Activated naive CD8-positive, alpha-beta T cell treated with anti-CD3 and anti-CD28 coated beads, Interleukin-2, amount 10 ng/mL, durations not matched to agents 7 days and 5 days (primary cell): ENCODE measurements around the gene NBEA. TPM values are rescaled to one million over a fixed set of nuclear protein-coding genes. Genes with fewer than 3 reads are reported as not detected.

ENCODE experiments used
- ATAC-seq: fragments of 150-1000 bp; cut with Tn5 transposase; one replicate; pipeline ENCODE4 v1.10.0; 2021; ENCODE audit warnings: low read depth, moderate library complexity
- POLR2A ChIA-PET: fragments of 350-600 bp; sonication (Branson Sonifier 250); formaldehyde crosslinking; loops from one replicate; lab custom pipeline; 2021; ENCODE audit warnings: antibody characterized with exemption; lab: Charles Lee
- DNase-seq: peaks from one replicate; pipeline ENCODE4 v3.0.0; 2021
- H3K27ac Mint-ChIP-seq: one replicate; pipeline ENCODE4 v1.8.0; 2022; ENCODE audit warnings: mild to moderate bottlenecking, mixed read lengths
- H3K27me3 Mint-ChIP-seq: one replicate; pipeline ENCODE4 v1.8.0; 2022; ENCODE audit warnings: mild to moderate bottlenecking, moderate library complexity, mixed read lengths
- H3K36me3 Mint-ChIP-seq: one replicate; pipeline ENCODE4 v1.8.0; 2021; ENCODE audit warnings: mild to moderate bottlenecking, mixed read lengths
- H3K4me1 Mint-ChIP-seq: one replicate; pipeline ENCODE4 v1.8.0; 2021; ENCODE audit warnings: mixed read lengths
- H3K4me3 Mint-ChIP-seq: one replicate; pipeline ENCODE4 v1.8.0; 2022; ENCODE audit warnings: mild to moderate bottlenecking, moderate library complexity, mixed read lengths
- H3K9me3 Mint-ChIP-seq: one replicate; pipeline ENCODE4 v1.8.0; 2021; ENCODE audit warnings: mixed read lengths
- total RNA-seq, 2 experiments: library from RNA; stranded (reverse); gene quantifications; one replicate each; pipeline ENCODE4 v1.2.3, GENCODE V29; 2021

NBEA gene
- total RNA-seq, 2 experiments from 2014 or later = 0.60 to 1.1 TPM

DNA sequence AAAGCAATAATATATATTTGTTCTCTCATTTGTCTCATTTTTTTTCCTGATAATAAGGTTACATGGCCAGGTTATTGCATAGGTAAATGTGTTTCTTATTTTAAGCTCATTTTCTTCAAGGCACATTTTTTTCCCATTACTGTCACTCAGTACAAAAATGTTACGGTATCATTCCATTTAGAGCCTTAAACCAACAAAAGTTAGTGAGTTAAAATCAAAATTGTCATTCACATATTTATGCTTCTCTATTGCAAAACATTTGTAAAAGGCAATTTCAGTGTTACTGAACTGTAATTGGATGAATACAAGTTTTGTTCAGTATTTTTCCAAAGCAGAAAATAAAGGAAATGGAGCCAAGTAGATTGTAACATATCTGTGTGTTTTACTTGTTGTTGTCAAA lies 652.0 kb downstream of the NBEA start:
- ATAC-seq = no peak
- POLR2A ChIA-PET = interaction anchor here (0.7 kb wide), 1 partner anchor 1370 kb away, joined by 3 read pairs; no protein-coding TSS in a partner anchor
- no peak for DNase-seq
- no peaks in the 10 kb centered on the region for H3K9me3 Mint-ChIP-seq
- no peaks in the 10 kb centered on the region for H3K27me3 Mint-ChIP-seq
- no peaks in the 10 kb centered on the region for H3K4me1 Mint-ChIP-seq
- no peak overlapping the region for H3K4me3 Mint-ChIP-seq
- no peak overlapping the region for H3K27ac Mint-ChIP-seq
- H3K36me3 Mint-ChIP-seq = no peaks in the 10 kb centered on the region

DNA sequence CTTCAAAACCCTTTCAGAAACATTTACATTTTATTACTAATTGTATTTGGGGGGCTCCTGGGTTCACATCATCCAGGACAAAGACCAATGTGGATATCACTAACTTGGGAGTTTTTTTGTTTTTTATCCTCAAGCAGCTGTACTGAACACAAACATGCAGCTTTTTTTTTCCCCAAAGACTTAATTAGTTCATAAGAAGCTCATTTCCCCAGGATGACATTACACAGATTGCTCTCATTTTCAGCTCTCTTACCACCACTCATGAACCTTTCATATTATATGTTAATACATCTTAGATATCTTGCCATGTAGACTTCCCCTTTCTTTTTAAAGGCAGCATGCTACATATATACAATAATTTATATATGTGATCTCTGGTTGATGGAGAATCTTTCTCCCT lies 653.1 kb downstream of the NBEA start:
- no peak for ATAC-seq
- H3K36me3 Mint-ChIP-seq = no peaks in the 10 kb centered on the region
- no peak overlapping the region for H3K4me3 Mint-ChIP-seq
- no peak for DNase-seq
- POLR2A ChIA-PET = no interaction called here
- no peak overlapping the region for H3K27ac Mint-ChIP-seq
- H3K4me1 Mint-ChIP-seq = no peaks in the 10 kb centered on the region
- no peaks in the 10 kb centered on the region for H3K27me3 Mint-ChIP-seq
- H3K9me3 Mint-ChIP-seq = no peaks in the 10 kb centered on the region

DNA sequence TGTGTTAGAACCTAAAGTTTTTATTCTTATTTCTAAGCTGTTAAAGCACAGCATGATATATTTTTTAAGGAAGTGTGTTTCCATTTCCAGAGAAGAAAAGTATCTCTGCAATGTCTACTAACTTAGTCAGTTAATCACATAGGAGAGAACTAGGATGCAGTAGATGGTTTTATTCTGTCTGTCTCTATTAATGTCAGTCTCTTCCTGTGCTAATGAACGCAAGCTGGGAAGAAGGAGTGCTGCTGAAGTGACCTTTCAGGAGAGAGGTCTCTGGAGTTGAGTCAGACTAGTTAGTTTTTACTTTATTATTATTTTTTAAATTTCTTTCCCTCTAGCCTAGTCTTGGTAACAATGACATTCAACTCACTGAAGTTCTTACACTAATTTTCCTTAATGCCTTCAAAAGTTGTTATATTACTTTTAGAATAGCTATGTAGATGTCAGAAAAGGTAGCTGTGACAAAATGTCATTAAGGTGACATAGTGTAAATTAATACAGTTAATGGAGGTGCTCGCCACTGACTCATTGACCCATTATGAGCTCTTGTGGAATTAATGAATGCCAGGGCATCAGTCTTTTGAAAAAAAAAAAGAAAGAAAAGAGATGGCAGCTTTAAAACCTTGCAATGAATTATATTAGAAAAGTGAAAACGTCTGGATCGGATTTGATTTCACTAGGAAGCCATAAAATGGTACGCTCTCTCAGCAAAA lies 654.4 kb downstream of the NBEA start:
- Mint-ChIP-seq H3K27me3 (no peaks in the 10 kb centered on the region), H3K4me3 (no peak overlapping the region), H3K9me3 (no peaks in the 10 kb centered on the region), H3K4me1 (no peaks in the 10 kb centered on the region), H3K36me3 (no peaks in the 10 kb centered on the region), H3K27ac (no peak overlapping the region)
- POLR2A ChIA-PET = no interaction called here
- no peak for ATAC-seq
- DNase-seq = no peak

DNA sequence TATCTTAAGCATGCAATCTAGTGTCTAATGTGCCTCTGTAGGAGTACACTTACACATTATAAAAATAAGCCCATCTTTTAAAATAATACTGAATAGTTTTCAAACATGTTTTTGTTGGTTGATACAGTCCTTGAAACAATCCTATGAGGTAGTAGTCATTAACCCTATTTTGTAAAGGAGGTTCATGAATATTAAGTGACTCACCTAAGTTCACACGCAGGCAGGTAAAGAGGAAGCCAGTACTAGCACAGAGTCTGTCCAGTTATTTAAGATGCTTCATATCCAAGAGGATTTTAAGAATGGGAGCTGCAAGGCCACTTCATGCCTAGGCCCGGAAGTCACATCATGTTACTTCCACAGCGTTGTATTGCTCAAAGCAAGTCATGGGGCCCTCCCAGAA lies 655.4 kb downstream of the NBEA start:
- H3K9me3 Mint-ChIP-seq = no peaks in the 10 kb centered on the region
- POLR2A ChIA-PET = no interaction called here

DNA sequence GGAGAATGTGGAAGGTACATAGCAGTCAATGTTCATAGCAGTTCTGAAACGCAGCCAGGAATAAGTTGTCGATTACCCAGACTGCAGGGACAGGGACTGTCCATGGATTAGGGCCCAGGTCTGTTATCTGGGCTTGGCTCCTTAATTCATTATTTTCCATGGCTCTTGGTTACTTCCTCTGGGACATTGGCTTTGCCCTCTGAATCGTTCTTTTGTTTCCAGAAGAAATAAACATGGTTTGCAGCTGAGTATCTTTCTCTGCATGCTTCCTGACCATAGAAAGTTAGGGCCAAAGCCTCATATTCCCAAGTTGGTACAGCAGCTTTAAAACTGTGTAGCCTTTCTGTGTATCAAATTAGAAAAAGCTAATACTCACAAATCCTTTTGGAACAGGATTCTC lies 656.2 kb downstream of the NBEA start:
- ATAC-seq = no peak
- no peaks in the 10 kb centered on the region for H3K9me3 Mint-ChIP-seq
- no peaks in the 10 kb centered on the region for H3K4me1 Mint-ChIP-seq
- H3K36me3 Mint-ChIP-seq = no peaks in the 10 kb centered on the region
- H3K27me3 Mint-ChIP-seq = no peaks in the 10 kb centered on the region
- DNase-seq = no peak
- POLR2A ChIA-PET = no interaction called here
- no peak overlapping the region for H3K27ac Mint-ChIP-seq
- H3K4me3 Mint-ChIP-seq = no peak overlapping the region

More for the DNA sequence above, 655.4 kb downstream of the NBEA start:
- Mint-ChIP-seq H3K36me3 (no peaks in the 10 kb centered on the region), H3K27ac (no peak overlapping the region), H3K4me1 (no peaks in the 10 kb centered on the region), H3K4me3 (no peak overlapping the region), H3K27me3 (no peaks in the 10 kb centered on the region)
- ATAC-seq (no peak), DNase-seq (no peak)

DNA sequence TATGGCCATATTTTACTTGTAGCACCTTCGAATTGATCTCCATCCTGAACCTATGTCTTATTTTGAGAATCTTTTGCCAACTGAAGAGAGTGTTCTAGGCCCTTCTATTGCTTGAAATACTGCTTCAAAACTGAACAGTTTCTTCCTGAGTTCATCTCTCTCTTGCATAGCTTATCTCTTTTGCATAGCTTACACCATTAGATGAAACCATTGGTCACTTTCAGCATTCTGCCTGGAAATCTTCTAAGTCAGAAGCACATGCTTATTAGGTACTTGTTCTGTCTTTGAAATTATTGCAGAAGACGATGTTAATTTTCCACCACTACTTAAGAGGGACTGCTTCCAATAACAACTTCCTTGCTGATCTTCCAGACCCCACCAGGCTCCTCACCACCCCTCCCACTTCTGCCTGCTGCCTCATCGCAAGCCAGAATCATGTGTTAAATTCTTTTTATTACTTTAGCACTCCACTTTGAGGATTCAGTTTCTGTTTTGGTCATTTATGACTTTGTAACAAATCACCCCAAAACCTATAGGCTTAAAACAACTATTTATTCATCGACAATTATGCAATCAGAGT lies 656.8 kb downstream of the NBEA start:
- DNase-seq (no peak), ATAC-seq (no peak)
- no peak overlapping the region for H3K4me3 Mint-ChIP-seq
- no peaks in the 10 kb centered on the region for H3K9me3 Mint-ChIP-seq
- H3K27ac Mint-ChIP-seq = no peak overlapping the region
- H3K4me1 Mint-ChIP-seq = no peaks in the 10 kb centered on the region
- POLR2A ChIA-PET = no interaction called here
- H3K27me3 Mint-ChIP-seq = no peaks in the 10 kb centered on the region
- no peaks in the 10 kb centered on the region for H3K36me3 Mint-ChIP-seq

DNA sequence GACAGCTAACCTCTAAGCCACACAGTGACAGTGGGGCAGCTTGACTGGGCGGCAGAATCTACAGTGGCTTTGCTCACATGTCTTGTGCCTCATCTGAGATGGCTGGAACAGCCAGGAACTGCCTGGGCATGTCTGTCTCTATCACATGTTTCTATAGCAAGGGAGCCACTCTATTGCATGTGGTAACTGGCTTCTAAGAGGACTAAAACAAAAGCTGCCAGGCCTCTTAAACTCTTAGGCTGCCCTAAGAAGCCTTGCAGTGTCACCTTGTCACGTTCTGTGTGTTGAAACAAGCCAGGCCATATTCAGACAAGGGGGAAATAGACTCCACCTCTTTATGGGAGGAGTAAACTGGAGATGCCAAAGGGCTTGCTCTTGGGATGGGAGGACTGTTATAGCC lies 657.3 kb downstream of the NBEA start:
- ATAC-seq (no peak), DNase-seq (no peak)
- POLR2A ChIA-PET = no interaction called here
- H3K27me3 Mint-ChIP-seq = no peaks in the 10 kb centered on the region
- no peak overlapping the region for H3K27ac Mint-ChIP-seq
- no peaks in the 10 kb centered on the region for H3K4me1 Mint-ChIP-seq
- H3K36me3 Mint-ChIP-seq = no peaks in the 10 kb centered on the region
- H3K9me3 Mint-ChIP-seq = no peaks in the 10 kb centered on the region
- H3K4me3 Mint-ChIP-seq = no peak overlapping the region

DNA sequence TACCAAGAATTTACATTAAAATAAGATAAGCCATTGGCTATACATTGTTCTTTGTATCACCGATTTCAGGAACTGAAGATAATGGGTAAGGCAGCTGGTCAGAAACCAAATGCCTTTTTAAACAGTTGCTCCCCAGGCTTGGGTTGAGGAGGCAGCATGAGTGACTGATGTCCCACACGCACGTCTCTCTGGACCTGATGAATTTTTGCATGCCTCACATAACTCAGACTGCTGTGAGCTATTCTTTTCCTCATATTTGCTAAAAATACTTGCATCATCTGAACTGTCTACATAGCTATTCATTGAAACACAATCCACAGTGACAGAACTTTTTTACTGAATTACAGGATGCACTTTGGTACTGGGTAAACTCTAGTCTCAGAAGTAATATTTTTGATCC lies 658.1 kb downstream of the NBEA start:
- ATAC-seq (no peak), DNase-seq (no peak)
- POLR2A ChIA-PET = no interaction called here
- no peaks in the 10 kb centered on the region for H3K36me3 Mint-ChIP-seq
- H3K9me3 Mint-ChIP-seq = no peaks in the 10 kb centered on the region
- H3K4me3 Mint-ChIP-seq = no peak overlapping the region
- no peaks in the 10 kb centered on the region for H3K27me3 Mint-ChIP-seq
- no peaks in the 10 kb centered on the region for H3K4me1 Mint-ChIP-seq
- no peak overlapping the region for H3K27ac Mint-ChIP-seq

DNA sequence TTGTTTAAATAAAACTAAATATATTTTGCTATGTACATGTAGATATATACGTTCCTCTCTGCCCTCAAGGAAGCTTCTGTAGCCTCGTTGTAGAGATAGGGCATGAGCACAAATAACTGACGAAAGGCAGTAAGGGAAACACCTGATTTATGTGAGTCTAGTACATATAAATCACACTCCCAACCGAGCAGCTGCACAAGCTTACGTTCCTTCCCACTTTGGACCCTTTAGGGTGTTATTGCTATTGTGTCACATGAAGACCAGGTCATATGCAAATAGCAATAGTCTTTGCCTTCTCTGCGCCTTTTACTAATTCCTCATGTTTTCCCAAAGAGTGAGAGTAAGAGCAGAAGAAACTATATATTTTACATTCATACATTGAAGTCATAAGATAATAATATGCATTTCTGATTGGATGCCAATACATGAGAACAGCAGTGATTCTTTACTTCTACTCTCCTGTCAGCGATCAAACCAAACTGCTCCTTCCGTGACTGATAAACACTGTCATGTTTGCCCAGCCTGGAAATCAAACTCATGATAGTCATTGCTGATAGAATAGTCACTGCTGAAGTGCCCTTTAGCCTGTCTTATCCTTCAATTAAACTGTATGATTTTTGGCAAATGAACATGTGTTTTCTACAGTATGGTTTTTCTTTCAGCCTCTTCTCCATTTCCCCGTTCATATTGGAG lies 661.7 kb downstream of the NBEA start:
- no peak for DNase-seq
- no peak for ATAC-seq
- no peaks in the 10 kb centered on the region for H3K4me1 Mint-ChIP-seq
- POLR2A ChIA-PET = no interaction called here
- H3K27me3 Mint-ChIP-seq = no peaks in the 10 kb centered on the region
- H3K4me3 Mint-ChIP-seq = no peak overlapping the region
- H3K9me3 Mint-ChIP-seq = no peaks in the 10 kb centered on the region
- H3K27ac Mint-ChIP-seq = no peak overlapping the region
- no peaks in the 10 kb centered on the region for H3K36me3 Mint-ChIP-seq

DNA sequence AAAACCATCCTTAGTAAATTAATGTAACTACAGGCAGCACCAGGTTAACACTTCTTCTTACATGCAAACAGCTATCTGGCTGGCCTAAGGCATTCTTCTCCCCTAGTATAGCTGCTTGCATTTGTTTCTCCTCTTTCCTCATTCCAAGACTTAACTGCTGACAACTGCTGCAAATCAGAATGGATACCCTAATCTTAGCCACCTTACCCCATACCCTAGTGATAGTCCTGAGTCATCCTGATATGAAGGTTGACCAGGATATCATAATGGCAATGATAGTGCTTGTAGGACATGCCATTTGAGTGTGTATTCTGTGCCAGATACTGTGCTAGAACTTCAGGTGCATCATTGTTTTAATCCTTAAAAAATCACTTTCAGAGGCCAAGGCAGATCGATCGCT lies 672.6 kb downstream of the NBEA start:
- Mint-ChIP-seq H3K27me3 (no peaks in the 10 kb centered on the region), H3K27ac (no peak overlapping the region), H3K36me3 (no peaks in the 10 kb centered on the region), H3K4me1 (no peaks in the 10 kb centered on the region), H3K4me3 (no peak overlapping the region), H3K9me3 (no peaks in the 10 kb centered on the region)
- DNase-seq (no peak), ATAC-seq (no peak)
- POLR2A ChIA-PET = no interaction called here

DNA sequence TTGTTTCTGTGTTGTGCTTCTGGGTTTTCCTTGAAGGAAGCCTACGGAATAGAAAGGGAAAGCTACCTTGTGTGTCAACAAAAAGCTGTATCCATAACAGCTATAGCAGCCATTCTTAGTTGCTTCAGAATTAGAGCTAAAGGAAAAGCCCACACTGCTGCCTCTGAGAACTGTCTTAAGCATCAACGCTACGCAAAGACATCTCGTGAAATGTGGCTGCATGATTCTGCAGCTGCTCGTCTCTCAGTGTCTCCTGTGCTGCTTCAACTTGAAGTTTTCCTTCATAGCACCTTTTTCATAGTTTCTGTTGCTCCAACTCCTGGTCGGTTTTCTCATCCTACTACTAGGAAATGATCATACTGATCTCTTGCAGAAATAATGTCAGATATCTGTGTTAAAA lies 675.4 kb downstream of the NBEA start:
- Mint-ChIP-seq H3K9me3 (peaks cover 1% of the 10 kb centered on the region), H3K27me3 (no peaks in the 10 kb centered on the region), H3K27ac (no peak overlapping the region), H3K4me3 (no peak overlapping the region), H3K4me1 (peaks cover 10% of the 10 kb centered on the region), H3K36me3 (no peaks in the 10 kb centered on the region)
- ATAC-seq = no peak
- DNase-seq = no peak
- POLR2A ChIA-PET = no interaction called here

DNA sequence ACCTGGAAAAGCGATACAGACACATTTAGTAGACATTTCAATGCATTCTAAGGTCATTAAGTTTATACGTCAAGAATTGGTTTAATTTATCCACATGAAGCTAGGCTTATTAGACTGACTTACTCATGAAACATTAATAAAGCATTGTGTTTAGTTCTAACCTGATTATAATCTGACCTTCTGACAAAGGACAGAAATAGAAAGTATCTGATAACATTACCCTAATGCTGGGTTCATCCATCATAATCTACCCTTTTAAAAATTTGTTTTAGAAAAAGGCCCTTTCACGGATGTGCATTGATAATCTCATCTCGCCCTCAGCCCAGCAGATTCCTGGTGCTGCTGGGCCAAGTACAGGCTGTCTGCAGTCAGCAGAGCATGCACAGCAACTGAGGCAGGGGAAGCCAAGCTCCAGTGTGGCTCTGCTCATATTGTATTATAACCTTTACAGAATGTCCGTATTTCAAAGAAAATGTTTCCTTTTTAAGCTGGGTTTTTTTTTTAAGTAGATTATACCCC lies 676.6 kb downstream of the NBEA start:
- Mint-ChIP-seq H3K27ac (no peak overlapping the region), H3K4me3 (no peak overlapping the region), H3K27me3 (no peaks in the 10 kb centered on the region), H3K9me3 (peaks cover 1% of the 10 kb centered on the region), H3K36me3 (no peaks in the 10 kb centered on the region), H3K4me1 (peaks cover 10% of the 10 kb centered on the region)
- POLR2A ChIA-PET = no interaction called here
- no peak for DNase-seq
- no peak for ATAC-seq

DNA sequence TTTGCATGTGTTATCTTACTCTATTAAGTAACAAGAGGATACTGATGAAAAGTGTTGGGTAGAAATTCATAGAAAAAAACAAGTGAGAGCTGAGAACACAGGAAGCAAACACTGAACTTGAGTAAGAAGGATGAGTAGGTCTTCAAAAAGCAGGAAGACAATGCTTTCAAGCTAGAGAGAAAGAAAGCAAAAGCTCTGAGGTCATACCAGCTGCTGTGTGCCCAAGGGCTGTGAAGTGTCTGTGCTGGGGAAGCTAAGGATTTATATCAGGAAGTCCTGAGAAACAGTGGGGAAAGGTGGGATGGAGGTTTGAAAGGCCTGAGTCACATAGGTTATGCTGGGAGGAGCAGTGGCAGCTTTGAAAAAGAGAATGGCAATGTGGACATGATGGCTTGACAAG lies 679.9 kb downstream of the NBEA start:
- H3K9me3 Mint-ChIP-seq = peaks cover 1% of the 10 kb centered on the region
- H3K4me3 Mint-ChIP-seq = peak overlapping the region; percentile 41
- H3K27me3 Mint-ChIP-seq = no peaks in the 10 kb centered on the region
- no peak for DNase-seq
- peak; percentile 88 for ATAC-seq
- POLR2A ChIA-PET = no interaction called here
- no peaks in the 10 kb centered on the region for H3K36me3 Mint-ChIP-seq
- H3K4me1 Mint-ChIP-seq = peaks cover 10% of the 10 kb centered on the region
- H3K27ac Mint-ChIP-seq = peak overlapping the region; percentile 90

DNA sequence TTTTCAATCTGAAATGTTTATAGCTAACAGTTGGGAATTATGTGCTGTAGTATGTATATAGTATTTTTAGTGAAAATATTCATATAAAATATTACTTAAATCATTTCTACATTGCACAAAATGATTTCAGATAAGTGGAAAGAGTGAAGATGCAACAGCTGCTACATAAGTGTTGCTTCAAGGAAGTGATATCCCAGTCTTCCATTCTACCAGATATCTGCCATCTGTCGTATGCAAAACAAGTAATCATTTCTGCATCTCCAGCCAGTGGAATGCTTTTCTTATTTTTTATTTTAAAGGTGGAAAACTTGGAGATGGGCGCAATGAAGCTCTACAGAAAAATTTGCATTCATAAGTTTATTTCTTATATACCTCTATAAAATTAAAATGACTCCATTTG lies 687.0 kb downstream of the NBEA start:
- POLR2A ChIA-PET = no interaction called here
- Mint-ChIP-seq H3K4me3 (no peak overlapping the region), H3K36me3 (no peaks in the 10 kb centered on the region), H3K27ac (no peak overlapping the region), H3K9me3 (no peaks in the 10 kb centered on the region), H3K4me1 (no peaks in the 10 kb centered on the region), H3K27me3 (no peaks in the 10 kb centered on the region)
- no peak for ATAC-seq
- DNase-seq = no peak
